NCI-H748 (cell line): ENCODE measurements around the gene PPHLN1.

Experiments
- DNase-seq: peaks from one replicate; lab custom pipeline; 2025; ENCODE audit not compliant: unreplicated experiment; lab: John Stamatoyannopoulos, UW

Gene PPHLN1, protein sequence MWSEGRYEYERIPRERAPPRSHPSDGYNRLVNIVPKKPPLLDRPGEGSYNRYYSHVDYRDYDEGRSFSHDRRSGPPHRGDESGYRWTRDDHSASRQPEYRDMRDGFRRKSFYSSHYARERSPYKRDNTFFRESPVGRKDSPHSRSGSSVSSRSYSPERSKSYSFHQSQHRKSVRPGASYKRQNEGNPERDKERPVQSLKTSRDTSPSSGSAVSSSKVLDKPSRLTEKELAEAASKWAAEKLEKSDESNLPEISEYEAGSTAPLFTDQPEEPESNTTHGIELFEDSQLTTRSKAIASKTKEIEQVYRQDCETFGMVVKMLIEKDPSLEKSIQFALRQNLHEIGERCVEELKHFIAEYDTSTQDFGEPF

DNA sequence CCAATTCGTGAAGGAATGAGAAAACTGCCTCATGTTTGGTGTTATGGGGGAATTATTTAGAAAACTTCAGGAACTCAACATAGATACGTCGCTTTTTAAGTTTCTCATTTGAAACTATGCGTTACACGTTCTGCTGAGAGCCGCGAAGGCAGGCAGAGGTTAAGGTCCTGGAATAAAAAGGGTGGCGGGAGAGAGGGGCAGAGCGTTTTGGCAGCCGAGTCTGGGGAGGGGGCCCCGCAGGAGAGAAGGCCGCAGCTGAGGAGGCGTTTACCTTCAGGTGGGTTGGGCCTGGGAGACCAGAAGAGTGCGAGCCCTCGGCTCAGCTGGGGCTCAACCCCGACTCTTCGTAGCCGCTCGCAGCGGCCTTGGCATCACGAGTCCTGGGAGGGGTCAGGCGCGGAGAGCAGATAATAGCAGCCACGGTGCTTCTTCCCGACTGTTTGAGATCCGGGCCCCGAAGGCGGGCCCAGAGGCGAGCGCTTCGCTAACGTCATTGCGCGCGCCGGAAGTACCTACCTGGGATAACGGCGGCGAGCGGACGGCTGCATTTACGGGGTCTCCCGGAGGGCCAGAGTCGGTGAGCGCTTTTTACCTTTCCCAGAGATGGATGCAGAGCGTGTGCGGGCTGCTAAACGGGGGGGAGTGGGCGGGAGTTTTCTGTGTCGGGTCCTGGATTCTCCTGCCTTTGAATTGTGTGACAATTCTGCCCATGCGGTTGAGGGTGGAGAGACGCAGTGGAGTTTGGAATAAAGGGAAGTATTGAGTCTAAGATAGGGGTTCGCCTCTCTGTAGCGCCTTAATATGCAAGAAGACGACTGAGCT is at the start of gene PPHLN1, which contains the start of gene ZCRB1:
Gene PPHLN1 (plus strand): TSS at position 515 of the 822 bp plus-strand sequence. CDS start 9,736 bp downstream, outside the sequence.
Gene ZCRB1 (minus strand): TSS at position 442 of the 822 bp plus-strand sequence. CDS start 1,992 bp downstream, outside the sequence.
- peak; percentile 97 for DNase-seq

DNA sequence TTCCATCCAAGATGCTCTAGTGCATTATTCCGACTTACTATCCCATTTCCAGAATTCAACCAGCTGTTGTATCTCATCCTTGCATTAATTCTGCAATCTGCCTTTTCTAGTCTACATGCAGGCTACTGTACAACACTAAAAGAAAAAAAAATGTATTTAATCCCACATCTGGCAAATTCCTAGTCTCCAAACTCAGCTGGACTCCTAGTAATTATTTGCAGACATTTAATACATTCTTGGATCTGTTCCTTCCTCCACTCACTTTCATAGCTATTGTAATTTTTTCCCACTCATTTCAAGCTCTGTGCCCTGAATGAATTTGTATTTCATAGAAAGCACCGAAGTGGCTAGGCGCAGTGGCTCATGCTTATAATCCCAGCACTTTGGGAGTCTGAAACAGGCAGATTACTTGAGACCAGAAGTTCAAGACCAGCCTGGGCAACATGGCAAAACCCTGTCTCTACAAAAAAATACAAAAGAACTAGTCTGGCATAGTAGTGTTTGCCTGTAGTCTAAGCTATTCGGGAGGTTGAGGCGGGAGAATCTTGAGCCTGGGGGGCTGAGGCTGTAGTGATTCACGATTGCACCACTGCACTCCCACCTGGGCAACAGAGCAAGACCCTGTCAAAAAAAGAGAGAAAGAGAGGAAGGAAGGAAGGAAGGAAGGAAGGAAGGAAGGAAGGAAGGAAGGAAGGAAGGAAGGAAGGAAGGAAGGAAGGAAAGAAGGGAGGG is 48.4 kb upstream of the PPHLN1 start:
- no peak for DNase-seq

DNA sequence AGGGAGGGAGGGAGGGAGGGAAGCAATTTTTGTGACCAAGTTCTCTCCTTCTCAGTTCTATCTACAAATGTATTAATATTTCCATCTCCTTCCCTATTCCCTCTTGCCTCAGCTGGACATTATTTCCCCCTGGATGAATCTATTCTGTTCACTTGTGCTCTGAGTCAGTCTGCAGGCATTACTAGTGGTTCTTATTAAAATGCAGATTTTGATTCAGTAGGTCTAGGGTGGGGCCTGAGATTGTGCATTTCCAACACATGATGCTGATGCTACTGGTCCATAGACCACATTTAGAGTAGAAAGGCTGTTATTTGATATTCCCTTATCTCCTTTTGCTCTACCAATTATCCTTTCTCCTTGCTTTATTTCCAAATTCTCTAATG is 47.8 kb upstream of the PPHLN1 start:
- no peak for DNase-seq

DNA sequence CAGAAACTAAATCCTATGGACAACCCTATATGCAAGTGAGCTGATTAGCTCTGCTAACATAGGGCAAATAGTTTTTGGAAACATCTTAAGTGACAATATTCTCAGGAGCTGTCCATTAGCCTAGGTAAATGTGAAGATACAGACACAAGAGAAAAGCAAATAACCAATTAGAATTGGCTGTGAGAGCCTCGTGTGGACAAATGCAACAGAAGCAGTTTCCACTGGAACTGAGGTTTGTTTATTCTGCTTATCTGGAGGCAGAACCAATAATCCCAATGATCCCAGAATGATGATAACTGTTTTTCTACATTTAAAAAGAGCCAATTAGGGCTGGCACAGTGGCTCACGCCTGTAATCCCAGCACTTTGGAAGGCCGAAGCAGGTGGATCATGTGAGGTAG is 44.7 kb upstream of the PPHLN1 start:
- no peak for DNase-seq

DNA sequence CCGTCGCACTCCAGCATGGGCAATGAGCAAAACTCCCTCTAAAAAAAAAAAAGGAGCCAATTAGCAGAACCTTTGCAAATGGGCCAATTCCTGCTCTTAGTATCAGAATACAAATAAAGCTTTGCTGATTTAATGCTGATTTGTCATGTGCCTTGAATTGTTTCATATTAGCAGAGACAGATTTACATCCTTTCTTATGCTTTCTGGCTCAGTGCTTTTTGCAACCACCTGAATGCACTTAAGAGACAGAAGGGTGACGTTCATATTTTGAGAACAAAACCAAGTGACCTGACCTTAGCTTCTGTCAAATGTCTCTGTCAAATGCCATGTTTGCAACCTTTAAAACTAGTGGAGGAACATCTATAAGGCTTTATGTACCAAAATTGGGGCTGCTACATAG is 44.1 kb upstream of the PPHLN1 start:
- DNase-seq, result no peak

DNA sequence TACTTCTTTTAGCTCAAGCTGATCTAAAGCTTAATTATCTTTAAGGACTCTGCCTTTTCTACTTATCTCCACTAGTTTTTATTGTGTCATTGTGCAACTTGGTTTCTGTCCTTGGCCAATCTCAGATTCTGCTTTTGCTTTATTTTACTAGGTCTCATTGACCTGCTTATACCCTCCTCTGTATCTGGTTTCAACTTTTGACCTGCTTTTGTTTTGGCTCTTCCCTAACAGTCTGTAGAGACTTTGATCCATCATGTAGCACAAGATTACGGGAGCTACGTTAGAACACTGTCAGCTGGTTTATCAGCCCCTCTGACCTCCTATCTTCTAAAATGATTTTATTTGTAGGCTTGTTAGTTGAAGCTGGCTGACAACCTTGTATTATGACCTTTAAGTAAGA is 43.7 kb upstream of the PPHLN1 start:
- no peak for DNase-seq

DNA sequence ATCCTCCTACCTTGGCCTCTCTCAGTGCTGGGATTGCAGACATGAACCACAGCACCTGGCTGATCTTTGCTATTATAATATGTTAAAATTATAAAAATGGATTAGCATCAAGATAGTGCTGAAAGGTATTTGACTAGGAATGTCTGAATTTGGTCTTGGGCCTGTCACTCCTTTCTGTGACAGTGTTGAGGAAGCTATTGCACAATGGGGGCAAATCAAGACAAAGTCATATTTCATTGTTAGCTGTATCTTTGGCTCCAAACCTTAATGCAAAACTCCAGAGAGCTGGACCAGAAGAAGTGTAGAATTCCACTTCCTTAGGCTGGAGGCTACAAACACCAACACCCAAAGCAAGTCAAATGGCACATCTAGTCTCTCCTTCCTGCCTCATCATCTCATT is 42.2 kb upstream of the PPHLN1 start:
- DNase-seq, result no peak

DNA sequence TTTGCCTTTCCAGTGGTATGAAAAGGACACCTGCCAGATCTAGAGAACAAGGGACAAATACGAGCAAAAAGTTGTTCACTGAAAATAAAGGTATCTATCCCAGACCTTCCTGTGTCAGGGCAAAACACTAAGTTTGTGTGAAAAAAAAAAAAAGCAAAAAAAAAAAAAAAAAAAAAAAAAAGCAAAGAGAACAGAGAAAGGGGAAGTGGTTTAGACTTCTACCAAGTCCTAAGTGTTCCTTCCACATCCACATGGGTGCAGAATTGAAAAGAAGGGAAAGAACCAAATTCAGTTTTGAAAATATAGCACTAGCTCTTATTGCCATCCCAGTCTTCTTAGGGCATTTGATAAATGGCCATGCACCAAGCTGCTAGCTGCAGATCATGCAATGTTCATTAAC is 41.8 kb upstream of the PPHLN1 start:
- DNase-seq, result no peak

DNA sequence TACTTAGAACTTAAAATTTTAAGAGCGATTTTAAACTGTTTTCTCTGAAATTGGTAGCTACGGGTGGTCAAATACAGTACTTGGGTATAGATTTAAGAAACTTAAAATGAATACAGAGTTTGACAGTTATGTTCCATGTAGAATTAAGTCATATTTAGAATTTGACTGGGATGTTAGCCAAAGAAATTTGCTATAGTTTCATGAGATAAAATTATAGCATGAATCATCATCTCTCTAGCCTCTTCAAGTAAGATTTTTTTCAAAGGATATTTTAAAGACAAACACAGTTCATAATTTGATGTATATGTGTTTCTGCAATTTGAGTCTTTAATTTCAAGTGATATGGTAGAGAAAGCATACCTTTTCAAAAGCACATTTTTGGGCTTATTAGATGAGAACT is 41.1 kb upstream of the PPHLN1 start:
- no peak for DNase-seq

DNA sequence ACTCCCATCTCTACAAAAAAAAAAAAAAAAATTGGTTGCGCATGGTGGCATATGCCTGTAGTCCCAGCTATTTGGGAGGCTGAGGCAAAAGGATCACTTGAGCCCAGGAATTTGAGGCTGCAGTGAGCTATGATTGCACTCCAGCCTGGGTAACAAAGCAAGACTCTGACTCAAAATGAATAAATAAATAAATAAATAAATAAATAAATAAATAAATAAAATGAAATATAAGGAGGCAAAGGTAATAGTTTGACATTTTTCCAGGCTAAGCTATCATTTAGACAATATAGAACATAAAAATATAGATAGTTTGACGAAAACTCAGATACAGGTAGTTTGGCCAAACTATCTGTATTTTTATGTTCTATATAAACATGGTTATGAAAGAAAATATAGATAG is 40.5 kb upstream of the PPHLN1 start:
- DNase-seq, result no peak

DNA sequence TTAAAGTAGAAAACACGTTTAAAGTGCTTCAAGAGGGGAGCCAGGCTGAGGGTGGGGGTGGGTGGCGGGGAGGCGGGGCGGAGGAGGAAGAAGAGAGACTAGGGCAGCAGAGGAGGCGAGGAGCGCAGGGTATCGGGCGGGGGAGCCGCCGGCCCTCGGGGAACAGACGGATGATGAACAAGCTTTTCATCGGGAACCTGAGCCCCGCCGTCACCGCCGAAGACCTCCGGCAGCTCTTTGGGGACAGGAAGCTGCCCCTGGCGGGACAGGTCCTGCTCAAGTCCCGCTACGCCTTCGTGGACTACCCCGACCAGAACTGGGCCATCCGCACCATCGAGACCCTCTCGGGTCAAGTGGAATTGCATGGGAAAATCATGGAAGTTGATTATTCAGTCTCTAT is 39.2 kb upstream of the PPHLN1 start:
- DNase-seq, result no peak

DNA sequence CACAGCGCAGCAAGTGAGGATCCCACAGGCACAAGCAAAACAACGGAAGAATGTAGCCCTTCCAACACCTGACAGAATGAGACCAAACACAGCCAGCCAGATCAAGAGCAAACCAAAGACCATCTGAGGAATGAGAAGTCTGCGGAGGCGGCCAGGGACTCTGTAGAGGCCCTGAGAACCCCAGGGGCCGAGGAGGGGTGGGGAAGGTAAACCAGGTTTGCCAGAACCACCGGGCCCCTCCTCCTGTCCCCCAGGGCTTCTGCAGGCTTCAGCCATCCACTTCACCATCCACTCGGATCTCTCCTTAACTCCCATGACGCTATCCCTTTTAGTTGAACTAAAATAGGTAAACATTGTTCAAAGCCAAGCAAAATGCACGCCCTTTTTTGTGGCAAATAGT is 37.4 kb upstream of the PPHLN1 start:
- no peak for DNase-seq

DNA sequence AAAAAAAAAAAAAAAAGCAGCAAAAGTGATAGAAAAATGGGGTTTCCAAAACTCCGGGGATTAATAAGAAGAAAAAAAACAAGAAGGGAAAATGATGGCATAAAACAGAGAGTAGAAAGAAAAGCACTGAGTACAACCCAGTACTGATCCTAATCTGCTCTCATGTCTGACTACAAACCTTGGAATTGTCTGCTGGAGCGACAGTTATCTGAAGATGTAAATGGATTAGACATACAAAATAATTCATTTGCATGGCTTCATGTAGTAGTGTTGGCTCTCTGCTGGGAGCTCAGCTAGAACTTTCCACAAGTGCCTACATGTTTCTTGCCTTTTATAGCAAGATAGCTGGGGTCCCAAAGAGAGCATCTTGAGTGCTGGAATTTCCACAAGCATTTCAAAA is 34.3 kb upstream of the PPHLN1 start:
- DNase-seq, result no peak

DNA sequence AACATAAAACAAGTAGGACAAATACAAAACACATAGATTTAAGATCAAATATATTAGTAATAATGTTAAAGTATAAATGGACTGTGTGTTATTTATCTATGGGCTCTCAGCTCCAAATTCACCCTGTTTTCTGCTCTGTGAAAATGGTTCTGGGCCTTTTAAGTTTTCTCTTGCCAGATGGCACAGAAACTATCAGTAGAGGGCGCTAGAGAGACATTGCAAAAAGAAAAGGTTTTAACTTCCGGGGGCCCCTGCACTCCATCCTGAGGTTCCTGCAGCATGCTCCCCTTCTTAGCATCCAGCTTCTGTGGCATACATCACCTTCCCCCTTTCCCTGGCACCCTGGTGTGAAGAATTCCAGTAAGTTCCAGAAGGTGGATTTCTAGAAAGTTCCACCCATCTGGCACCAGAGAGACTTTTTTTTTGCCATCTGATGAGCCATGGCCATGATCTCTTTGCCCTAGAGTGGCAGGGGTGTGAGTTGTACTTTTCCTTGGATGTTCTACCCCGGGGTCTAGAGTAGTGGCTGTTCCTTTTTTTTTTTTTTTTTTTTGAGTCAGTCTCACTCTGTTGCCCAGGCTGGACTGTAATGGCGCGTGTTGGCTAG is 29.4 kb upstream of the PPHLN1 start:
- DNase-seq, result peak; percentile 60

DNA sequence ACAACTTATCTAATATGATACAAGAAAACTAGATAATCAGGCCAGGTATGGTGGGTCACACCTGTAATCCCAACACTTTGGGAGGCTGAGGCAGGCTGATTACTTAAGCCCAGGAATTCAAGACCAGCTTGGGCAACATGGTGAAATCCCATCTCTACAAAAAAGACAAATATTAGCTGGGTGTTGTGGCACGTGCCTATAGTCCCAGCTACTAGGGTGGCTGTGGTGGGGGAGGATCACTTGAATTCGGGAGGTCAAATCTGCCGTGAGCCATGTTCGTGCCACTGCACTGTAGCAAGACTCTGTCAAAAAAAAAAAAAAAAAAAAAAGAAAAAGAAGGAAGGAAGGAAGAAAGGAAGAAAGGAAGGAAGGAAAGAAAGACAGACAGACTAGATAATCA is 27.1 kb upstream of the PPHLN1 start:
- DNase-seq, result no peak

DNA sequence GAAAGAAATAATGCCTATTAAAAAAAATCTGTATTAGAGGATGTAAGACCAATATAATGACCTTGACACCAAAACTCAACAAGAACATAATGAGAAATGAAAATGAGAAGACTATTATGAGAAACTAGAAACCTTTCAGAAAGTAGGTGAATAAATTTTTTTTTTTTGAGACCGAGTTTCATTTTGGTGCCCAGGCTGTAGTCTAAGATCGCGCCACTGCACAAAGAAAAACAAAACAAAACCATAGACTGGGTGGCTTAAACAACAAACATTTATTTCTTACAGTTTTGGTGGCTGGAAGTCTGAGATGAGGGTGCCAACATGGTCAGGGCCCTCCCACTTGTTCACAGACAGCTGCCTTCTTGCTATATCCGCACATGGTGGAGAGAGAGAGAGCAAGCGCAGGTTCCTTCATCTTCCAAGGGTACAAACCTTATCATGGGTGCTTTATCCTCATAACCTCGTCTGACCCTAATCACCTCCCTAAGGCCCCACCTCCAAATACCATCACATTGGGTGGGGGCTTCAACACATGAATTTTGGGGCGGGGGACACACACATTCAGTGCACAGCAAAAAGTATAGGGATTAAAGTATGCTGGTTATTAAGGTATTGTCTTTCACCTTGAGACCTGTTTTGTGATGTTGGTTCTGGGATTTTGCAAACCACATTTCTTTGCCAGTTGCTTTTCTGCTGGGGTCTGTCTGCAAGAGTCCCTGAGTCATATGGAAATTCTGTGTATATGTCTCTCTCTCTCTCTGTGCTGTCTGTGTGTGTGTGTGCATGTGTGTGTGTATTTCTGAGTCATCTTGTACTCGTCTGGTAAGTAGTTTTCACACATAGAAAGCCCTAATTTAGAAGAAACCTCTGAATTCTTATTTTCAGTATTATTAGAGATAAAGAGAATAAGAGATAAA is 26.3 kb upstream of the PPHLN1 start:
- DNase-seq, result no peak

DNA sequence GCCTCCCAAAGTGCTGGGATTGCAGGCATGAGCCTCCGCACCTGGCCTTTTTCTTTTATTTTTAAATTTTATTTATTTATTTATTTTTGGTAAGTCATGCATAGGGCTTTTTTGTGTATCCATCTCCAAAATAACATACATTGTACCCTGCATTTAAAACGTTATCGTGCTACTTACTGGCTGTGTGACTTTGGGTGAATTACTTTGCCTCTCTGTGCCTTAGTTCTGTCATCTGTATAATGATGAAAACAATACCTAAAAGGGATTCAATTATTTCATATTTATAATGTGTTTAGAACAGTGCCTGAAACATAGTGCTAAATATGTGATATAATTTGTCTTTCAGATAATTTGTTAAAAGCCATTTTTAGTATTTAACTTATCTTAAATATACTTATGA is 19.7 kb upstream of the PPHLN1 start:
- no peak for DNase-seq

DNA sequence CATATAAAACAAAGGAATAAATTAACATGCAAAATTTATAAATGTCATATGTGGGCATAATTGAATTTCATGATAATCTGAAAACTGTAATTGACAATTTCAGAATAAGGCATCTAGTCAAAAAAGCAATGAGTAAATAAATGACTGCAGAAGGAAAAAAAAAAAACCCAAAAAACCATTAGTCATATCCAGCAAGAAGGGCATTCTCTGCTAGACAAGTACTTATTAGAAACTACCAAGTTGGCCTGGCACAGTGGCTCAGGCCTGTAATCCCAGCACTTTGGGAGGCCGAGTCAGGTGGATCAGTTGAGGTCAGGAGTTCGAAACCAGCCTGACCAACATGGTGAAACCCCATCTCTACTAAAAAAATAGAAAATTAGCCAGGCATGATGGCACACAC is 17.6 kb upstream of the PPHLN1 start:
- DNase-seq, result no peak

DNA sequence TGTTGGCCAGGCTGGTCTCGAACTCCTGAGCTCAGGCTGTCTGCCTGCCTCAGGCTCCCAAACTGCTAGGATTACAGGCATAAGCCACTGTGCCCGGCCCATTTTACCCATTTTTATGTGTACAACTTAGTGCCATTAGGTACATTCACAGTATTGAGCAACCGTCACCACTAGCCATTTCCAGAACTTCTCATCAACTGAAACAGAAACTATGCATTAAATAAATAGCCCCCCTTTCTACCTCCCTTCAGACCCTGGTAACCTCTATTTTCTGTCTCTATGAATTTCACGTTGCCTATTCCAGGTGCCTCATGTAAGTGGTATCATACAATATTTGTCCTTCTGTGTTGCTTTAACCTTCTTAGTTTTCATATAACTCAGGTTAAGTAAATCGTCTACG is 16.0 kb upstream of the PPHLN1 start:
- no peak for DNase-seq

DNA sequence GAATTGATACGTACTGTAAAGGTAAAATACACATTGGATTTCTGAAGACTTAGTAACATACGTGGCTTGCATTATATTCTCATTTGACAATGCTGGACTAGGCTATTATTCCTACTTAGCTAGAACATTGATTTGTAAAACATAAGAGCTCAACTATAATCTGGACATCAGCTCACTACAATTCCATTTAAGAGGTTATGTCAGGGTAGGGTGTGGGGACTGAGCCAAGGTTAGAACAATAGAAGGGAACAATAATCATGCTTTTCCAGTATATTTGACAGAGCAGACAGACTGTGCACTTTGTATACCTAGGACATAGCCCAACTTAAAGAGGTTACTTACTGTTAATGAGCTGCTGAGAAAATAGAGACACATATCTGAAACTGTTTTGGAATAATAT is 10.9 kb upstream of the PPHLN1 start:
- no peak for DNase-seq
